Neuronal stem cell (in vitro differentiated cells): ENCODE results near the gene PXK.

ENCODE experiments used
- DNase-seq: peaks from one replicate; pipeline ENCODE4 v3.0.0-alpha.2; 2013; ENCODE audit warnings: low spot score
- H2AFZ ChIP-seq: one replicate; pipeline ENCODE4 v1.6.1; 2013; ENCODE audit warnings: mild to moderate bottlenecking, low read length, inconsistent platforms
- H2AK5ac ChIP-seq: 2 replicates; pipeline ENCODE4 v1.6.1; 2013; ENCODE audit warnings: low read depth, mild to moderate bottlenecking, inconsistent platforms, low read length, moderate library complexity, mixed read lengths
- H2BK120ac ChIP-seq: 2 replicates; pipeline ENCODE4 v1.6.1; 2013; ENCODE audit warnings: low read depth, mild to moderate bottlenecking, inconsistent platforms, low read length, moderate library complexity, mixed read lengths
- H2BK12ac ChIP-seq: one replicate; pipeline ENCODE4 v1.6.1; 2013; ENCODE audit warnings: low read length, inconsistent platforms
- H2BK15ac ChIP-seq: 2 replicates; pipeline ENCODE4 v1.6.1; 2013; ENCODE audit warnings: mild to moderate bottlenecking, low read length, inconsistent platforms, mixed read lengths
- H2BK5ac ChIP-seq: one replicate; pipeline ENCODE4 v1.6.1; 2013; ENCODE audit warnings: inconsistent platforms, mild to moderate bottlenecking, low read length, moderate library complexity
- H3K14ac ChIP-seq: one replicate; pipeline ENCODE4 v1.6.1; 2013; ENCODE audit warnings: low read length, inconsistent platforms
- H3K18ac ChIP-seq: 2 replicates; pipeline ENCODE4 v1.6.1; 2013; ENCODE audit warnings: low read length, inconsistent platforms
- H3K23ac ChIP-seq: 2 replicates; pipeline ENCODE4 v1.6.1; 2013; ENCODE audit warnings: low read depth, mild to moderate bottlenecking, mixed read lengths, low read length, inconsistent platforms; ENCODE audit not compliant: poor library complexity
- H3K27ac ChIP-seq: replicated peaks from 3 replicates; pipeline ENCODE4 v1.5.1; 2013; ENCODE audit warnings: low read length, inconsistent platforms
- H3K27me3 ChIP-seq, 3 experiments: 2 replicates each; pipeline ENCODE4 v1.6.1; 2013; ENCODE audit warnings: low read length in 3 of 3, mild to moderate bottlenecking in 2 of 3, inconsistent platforms in 1 of 3, low read depth in 1 of 3, mixed read lengths in 1 of 3, moderate library complexity in 1 of 3; ENCODE audit not compliant: control insufficient read depth in 3 of 3, insufficient read depth in 3 of 3
- H3K36me3 ChIP-seq, 2 donors: replicated peaks in 1 of 2; 2 replicates each; pipeline ENCODE4 v1.6.1; 2013; ENCODE audit warnings: low read length in 2 of 2; ENCODE audit not compliant: control insufficient read depth in 2 of 2, insufficient read depth in 2 of 2
- H3K4ac ChIP-seq: 2 replicates; pipeline ENCODE4 v1.6.1; 2013; ENCODE audit warnings: inconsistent platforms, mild to moderate bottlenecking, low read length, moderate library complexity
- H3K4me1 ChIP-seq, 2 donors: 1 replicate in 1 of 2; 2 replicates in 1 of 2; pipeline ENCODE4 v1.6.1; 2013; ENCODE audit warnings: low read length in 2 of 2, low read depth in 1 of 2; ENCODE audit not compliant: control insufficient read depth in 2 of 2, insufficient read depth in 1 of 2
- H3K4me2 ChIP-seq: one replicate; pipeline ENCODE4 v1.6.1; 2013; ENCODE audit warnings: mild to moderate bottlenecking, low read length, inconsistent platforms; ENCODE audit not compliant: insufficient read depth, poor library complexity, severe bottlenecking
- H3K4me3 ChIP-seq, 2 donors: 2 replicates each; pipeline ENCODE4 v1.5.1; 2013; ENCODE audit warnings: low read length in 2 of 2, mild to moderate bottlenecking in 2 of 2, inconsistent platforms in 1 of 2, moderate library complexity in 1 of 2
- H3K79me1 ChIP-seq: one replicate; pipeline ENCODE4 v1.6.1; 2013; ENCODE audit warnings: low read depth, mild to moderate bottlenecking, inconsistent platforms, low read length, moderate library complexity
- H3K9ac ChIP-seq: one replicate; pipeline ENCODE4 v1.6.1; 2013; ENCODE audit warnings: mild to moderate bottlenecking, low read depth, low read length, inconsistent platforms; ENCODE audit not compliant: poor library complexity
- H3K9me3 ChIP-seq, 2 donors: replicated peaks in 1 of 2; 2 replicates each; pipeline versions ENCODE3 to v1.6.1; 2013; ENCODE audit warnings: low read length in 2 of 2, mild to moderate bottlenecking in 2 of 2, inconsistent platforms in 1 of 2, low read depth in 1 of 2, mixed read lengths in 1 of 2, moderate library complexity in 1 of 2; ENCODE audit not compliant: control insufficient read depth in 2 of 2, insufficient read depth in 1 of 2
- H4K8ac ChIP-seq: one replicate; pipeline ENCODE4 v1.6.1; 2013; ENCODE audit warnings: low read depth, mild to moderate bottlenecking, inconsistent platforms, low read length, moderate library complexity
- H4K91ac ChIP-seq: one replicate; pipeline ENCODE4 v1.6.1; 2013; ENCODE audit warnings: low read length, low read depth, mild to moderate bottlenecking, inconsistent platforms; ENCODE audit not compliant: poor library complexity
- WGBS, 2 donors: extraction: QIAGEN DNeasy Blood & Tissue Kit; methylation state at CpG; one replicate each; pipeline ENCODE4 v1.1.7; 2013; ENCODE audit warnings: missing lambda C conversion rate in 2 of 2, mixed read lengths in 1 of 2; ENCODE audit not compliant: insufficient read length in 2 of 2, insufficient replicate concordance in 1 of 2; ENCODE audit errors: extremely low coverage in 2 of 2; 5-methylcytosine and 5-hydroxymethylcytosine counted together

Gene PXK

GRCh38 chr3:58388550-58389091, 55.9 kb downstream of the PXK start:
- DNase-seq: no peak
- Histone ChIP-seq H3K23ac (no peak overlapping the region), H4K91ac (no peak overlapping the region), H2BK15ac (no peak overlapping the region), H3K27ac (no peak overlapping the region), H3K9ac (no peak overlapping the region), H3K36me3 (no peaks in the 10 kb centered on the region), H2AK5ac (no peak overlapping the region), H2AFZ (no peak overlapping the region), H3K27me3 (no peaks in the 10 kb centered on the region), H2BK5ac (no peak overlapping the region), H4K8ac (no peak overlapping the region), H3K4me2 (no peak overlapping the region), H3K14ac (no peak overlapping the region), H3K4ac (no peak overlapping the region), H2BK12ac (no peak overlapping the region), H3K18ac (no peak overlapping the region), H3K4me3 (no peak overlapping the region), H2BK120ac (no peak overlapping the region), H3K4me1 (peaks cover 0 to 3% of the 10 kb centered on the region in 2 donors), H3K79me1 (no peaks in the 10 kb centered on the region), H3K9me3 (no peaks in the 10 kb centered on the region)

DNA sequence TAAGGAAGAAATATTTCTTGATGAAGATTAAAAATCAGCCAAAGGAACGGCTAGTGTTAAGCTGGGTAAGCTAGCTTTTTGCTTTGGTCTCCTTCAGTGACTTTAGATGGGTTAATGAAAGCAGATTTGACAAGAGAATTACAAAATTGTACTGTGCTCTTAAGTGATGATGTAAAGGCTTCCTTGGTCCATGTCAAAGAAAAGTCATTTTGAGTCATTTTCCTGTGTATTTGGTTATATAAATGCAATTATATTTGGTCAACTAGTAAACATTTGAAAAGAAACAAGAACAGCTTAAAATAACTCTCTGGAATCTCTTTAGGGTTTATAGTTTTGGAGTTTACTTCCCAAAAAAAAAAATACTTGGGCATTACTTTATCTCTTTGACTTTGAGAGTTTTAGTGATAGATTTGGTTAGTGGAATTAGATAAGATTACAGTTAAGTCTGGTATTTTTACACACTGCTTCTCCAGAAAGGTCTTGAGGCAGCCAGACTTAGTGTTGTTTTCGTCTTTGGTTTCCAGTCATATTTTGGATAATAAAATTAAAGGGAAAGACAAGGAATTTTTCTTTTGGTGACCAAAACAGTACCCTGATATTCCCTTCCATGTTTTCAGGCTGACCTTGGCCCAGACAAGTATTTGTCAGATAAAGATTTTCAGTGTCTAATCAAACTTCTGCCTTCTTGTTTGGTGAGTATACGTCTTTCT, 58.6 kb downstream of the PXK start:
- H3K4ac ChIP-seq: no peak overlapping the region
- peaks cover 0 to 1% of the 10 kb centered on the region in 2 donors for H3K36me3 ChIP-seq
- no peak overlapping the region for H3K18ac ChIP-seq
- H2BK120ac ChIP-seq: no peak overlapping the region
- no peak overlapping the region for H3K4me3 ChIP-seq
- H3K4me2 ChIP-seq: no peak overlapping the region
- H4K91ac ChIP-seq: no peak overlapping the region
- H2BK15ac ChIP-seq: no peak overlapping the region
- no peak overlapping the region for H3K27ac ChIP-seq
- no peak overlapping the region for H4K8ac ChIP-seq
- no peak overlapping the region for H2BK5ac ChIP-seq
- peaks cover 0 to 3% of the 10 kb centered on the region in 2 donors for H3K4me1 ChIP-seq
- H2BK12ac ChIP-seq: no peak overlapping the region
- H3K14ac ChIP-seq: no peak overlapping the region
- no peaks in the 10 kb centered on the region for H3K9me3 ChIP-seq
- no peak overlapping the region for H2AFZ ChIP-seq
- H3K79me1 ChIP-seq: no peaks in the 10 kb centered on the region
- no peak overlapping the region for H3K23ac ChIP-seq
- H2AK5ac ChIP-seq: no peak overlapping the region
- H3K27me3 ChIP-seq: no peaks in the 10 kb centered on the region
- no peak overlapping the region for H3K9ac ChIP-seq
- no peak for DNase-seq
- no CpG with 5 or more reads among the region's 3 CpGs for WGBS, 2 donors

- Histone ChIP-seq H3K4me3 (no peak overlapping the region), H3K36me3 (peaks cover 0 to 10% of the 10 kb centered on the region in 2 donors), H3K23ac (no peak overlapping the region)
Observed at GRCh38 chr3:58392181-58392580, 59.5 kb downstream of the PXK start.

GRCh38 chr3:58394339-58394738, 61.6 kb downstream of the PXK start:
- H2AFZ ChIP-seq: no peak overlapping the region
- no peak overlapping the region for H2BK12ac ChIP-seq
- no peak overlapping the region for H4K8ac ChIP-seq
- H3K4me2 ChIP-seq: no peak overlapping the region
- no peak overlapping the region for H4K91ac ChIP-seq
- peaks cover 0 to 20% of the 10 kb centered on the region in 2 donors for H3K36me3 ChIP-seq
- no peaks in the 10 kb centered on the region for H3K9me3 ChIP-seq
- H3K18ac ChIP-seq: no peak overlapping the region
- no peaks in the 10 kb centered on the region for H3K27me3 ChIP-seq
- H3K23ac ChIP-seq: no peak overlapping the region
- H2AK5ac ChIP-seq: no peak overlapping the region
- H2BK5ac ChIP-seq: no peak overlapping the region
- no peaks in the 10 kb centered on the region for H3K79me1 ChIP-seq
- no peaks in the 10 kb centered on the region for H3K4me1 ChIP-seq
- H3K4ac ChIP-seq: no peak overlapping the region
- no peak overlapping the region for H3K9ac ChIP-seq
- no peak overlapping the region for H2BK120ac ChIP-seq
- H2BK15ac ChIP-seq: no peak overlapping the region
- no peak overlapping the region for H3K27ac ChIP-seq
- H3K14ac ChIP-seq: no peak overlapping the region
- DNase-seq: no peak
- H3K4me3 ChIP-seq: no peak overlapping the region

More at GRCh38 chr3:58392181-58392580, 59.5 kb downstream of the PXK start:
- no peak overlapping the region for H3K27ac ChIP-seq
- no peak overlapping the region for H2AK5ac ChIP-seq
- no peak overlapping the region for H2BK12ac ChIP-seq
- H3K18ac ChIP-seq: no peak overlapping the region
- H2AFZ ChIP-seq: no peak overlapping the region
- H3K14ac ChIP-seq: no peak overlapping the region
- H2BK120ac ChIP-seq: no peak overlapping the region
- no peak overlapping the region for H2BK5ac ChIP-seq
- H3K4me1 ChIP-seq: peaks cover 0 to 3% of the 10 kb centered on the region in 2 donors
- H2BK15ac ChIP-seq: no peak overlapping the region
- no peak overlapping the region for H4K91ac ChIP-seq
- no peak overlapping the region for H4K8ac ChIP-seq
- no peak overlapping the region for H3K4ac ChIP-seq
- no peak overlapping the region for H3K4me2 ChIP-seq
- no peaks in the 10 kb centered on the region for H3K79me1 ChIP-seq
- H3K9me3 ChIP-seq: no peaks in the 10 kb centered on the region
- no peak for DNase-seq
- no CpG with 5 or more reads among the region's 3 CpGs for WGBS, 2 donors
- no peak overlapping the region for H3K9ac ChIP-seq
- no peaks in the 10 kb centered on the region for H3K27me3 ChIP-seq
